ENCODE measurements around the gene AGPAT3. TPM values are rescaled to one million over a fixed set of nuclear protein-coding genes. Genes with fewer than 3 reads are reported as not detected.

AGPAT3 gene
- total and polyA plus RNA-seq, 5 donors from 2014 or later, result 13.3 to 67.8 (median 18.1) TPM

GRCh38 chr21:43849532-43850299 is 15.3 kb upstream of the AGPAT3 start:
- Histone ChIP-seq H3K4me1 (ENCODE audit: control insufficient read depth, insufficient read depth, low read length, poor library complexity, severe bottlenecking) (no peaks in the 10 kb centered on the region), H3K27ac (ENCODE audit: insufficient read depth, low read length, poor library complexity, severe bottlenecking) (no peak overlapping the region), H3K4me3 (ENCODE audit: low read depth, low read length) (no peak overlapping the region), H3K36me3 (ENCODE audit: control insufficient read depth, insufficient read depth, low read length) (no peaks in the 10 kb centered on the region), H3K9me3 (ENCODE audit: control insufficient read depth in 2 of 2, low read length in 2 of 2) (no peaks in the 10 kb centered on the region), H3K27me3 (ENCODE audit: control insufficient read depth, insufficient read depth, low read length) (no peaks in the 10 kb centered on the region)
- H3K9me3 Mint-ChIP-seq, result peaks cover 0 to 2% (median 0%) of the 10 kb centered on the region in 7 donors
- ATAC-seq (ENCODE audit: low read depth in 2 of 2) (no peak), DNase-seq (no peak)
- H3K27me3 Mint-ChIP-seq, result no peaks in the 10 kb centered on the region
- H3K36me3 Mint-ChIP-seq, result no peaks in the 10 kb centered on the region
- peak overlapping the region in 1 of 4 donors; percentile 38 for H3K4me3 Mint-ChIP-seq
- peaks cover 0 to 5% (median under 1%) of the 10 kb centered on the region in 4 donors for H3K4me1 Mint-ChIP-seq
- no peak overlapping the region for H3K27ac Mint-ChIP-seq

- Mint-ChIP-seq H3K4me1 (peaks cover 0 to 14% (median 4%) of the 10 kb centered on the region in 4 donors), H3K27ac (no peak overlapping the region), H3K4me3 (no peak overlapping the region), H3K36me3 (no peaks in the 10 kb centered on the region), H3K27me3 (peaks cover 2% of the 10 kb centered on the region), H3K9me3 (peaks cover 0 to 2% (median 0%) of the 10 kb centered on the region in 7 donors)
- DNase-seq, result no peak
- H3K4me1 ChIP-seq (ENCODE audit: control insufficient read depth, insufficient read depth, low read length, poor library complexity, severe bottlenecking), result no peaks in the 10 kb centered on the region
- no peaks in the 10 kb centered on the region for H3K27me3 ChIP-seq (ENCODE audit: control insufficient read depth, insufficient read depth, low read length)
- no peak overlapping the region for H3K27ac ChIP-seq (ENCODE audit: insufficient read depth, low read length, poor library complexity, severe bottlenecking)
- no peak for ATAC-seq (ENCODE audit: low read depth in 2 of 2)
- H3K9me3 ChIP-seq (ENCODE audit: control insufficient read depth in 2 of 2, low read length in 2 of 2), result no peaks in the 10 kb centered on the region
- H3K4me3 ChIP-seq (ENCODE audit: low read depth, low read length), result no peak overlapping the region
- H3K36me3 ChIP-seq (ENCODE audit: control insufficient read depth, insufficient read depth, low read length), result no peaks in the 10 kb centered on the region
These were observed 14.2 kb upstream of the AGPAT3 start for GRCh38 chr21:43850728-43851295.

GRCh38 chr21:43851593-43851992 is 13.4 kb upstream of the AGPAT3 start:
- H3K27ac ChIP-seq (ENCODE audit: insufficient read depth, low read length, poor library complexity, severe bottlenecking), result no peak overlapping the region
- Mint-ChIP-seq H3K36me3 (no peaks in the 10 kb centered on the region), H3K27ac (no peak overlapping the region), H3K9me3 (peaks cover 0 to 2% (median 0%) of the 10 kb centered on the region in 7 donors), H3K4me3 (no peak overlapping the region), H3K27me3 (peaks cover 5% of the 10 kb centered on the region), H3K4me1 (peaks cover 0 to 18% (median 4%) of the 10 kb centered on the region in 4 donors)
- ATAC-seq (ENCODE audit: low read depth in 2 of 2) (no peak), DNase-seq (no peak)
- no peaks in the 10 kb centered on the region for H3K27me3 ChIP-seq (ENCODE audit: control insufficient read depth, insufficient read depth, low read length)
- H3K36me3 ChIP-seq (ENCODE audit: control insufficient read depth, insufficient read depth, low read length), result no peaks in the 10 kb centered on the region
- H3K4me1 ChIP-seq (ENCODE audit: control insufficient read depth, insufficient read depth, low read length, poor library complexity, severe bottlenecking), result no peaks in the 10 kb centered on the region
- H3K4me3 ChIP-seq (ENCODE audit: low read depth, low read length), result no peak overlapping the region
- no peaks in the 10 kb centered on the region for H3K9me3 ChIP-seq (ENCODE audit: control insufficient read depth in 2 of 2, low read length in 2 of 2)

DNA sequence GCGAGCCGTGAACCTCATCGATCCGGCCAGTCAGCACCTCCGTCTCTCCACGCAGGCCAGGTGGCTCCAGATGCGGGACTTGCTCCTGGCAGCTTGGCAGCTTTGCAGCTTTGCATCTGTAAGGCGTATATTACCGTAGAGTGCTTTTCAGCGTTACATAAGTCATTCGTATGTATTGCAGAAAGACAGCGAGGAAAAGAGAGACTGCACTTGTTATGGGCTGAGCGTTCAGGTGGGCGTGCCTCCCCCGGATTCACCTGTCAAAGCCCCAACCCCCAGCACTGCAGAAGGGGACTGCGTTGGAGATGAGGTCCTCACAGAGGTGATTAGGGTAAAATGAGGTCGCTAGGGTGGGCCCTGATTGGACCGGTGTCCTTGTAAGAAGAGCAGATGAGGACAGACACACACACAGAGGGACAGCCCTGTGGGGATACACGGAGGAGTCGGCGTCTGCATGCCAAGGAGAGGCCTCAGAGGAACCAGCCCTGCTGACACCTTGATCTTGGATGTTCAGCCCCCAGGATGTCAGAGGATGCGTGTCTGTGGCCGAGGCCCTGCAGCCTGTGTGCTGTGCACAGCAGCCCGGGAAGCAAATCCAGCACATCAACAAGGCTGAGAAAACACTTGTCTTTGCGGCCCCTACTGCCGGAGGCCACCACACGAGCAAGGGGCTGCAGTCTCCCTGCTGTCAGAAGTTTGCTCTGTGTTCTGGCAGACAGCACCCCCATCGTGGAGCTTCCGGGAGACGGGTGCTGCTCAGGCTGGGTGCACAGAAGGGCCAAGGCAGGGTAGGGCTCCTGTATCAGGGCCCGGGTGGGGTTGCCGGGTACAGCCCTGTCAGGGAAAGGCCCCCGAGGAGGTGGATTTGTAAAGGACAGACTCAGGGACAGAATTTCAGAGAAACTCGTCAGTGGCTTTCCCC is 10.9 kb upstream of the AGPAT3 start:
- Histone ChIP-seq H3K4me3 (ENCODE audit: low read depth, low read length) (no peak overlapping the region), H3K36me3 (ENCODE audit: control insufficient read depth, insufficient read depth, low read length) (no peaks in the 10 kb centered on the region), H3K4me1 (ENCODE audit: control insufficient read depth, insufficient read depth, low read length, poor library complexity, severe bottlenecking) (no peaks in the 10 kb centered on the region), H3K9me3 (ENCODE audit: control insufficient read depth in 2 of 2, low read length in 2 of 2) (no peaks in the 10 kb centered on the region), H3K27me3 (ENCODE audit: control insufficient read depth, insufficient read depth, low read length) (no peaks in the 10 kb centered on the region), H3K27ac (ENCODE audit: insufficient read depth, low read length, poor library complexity, severe bottlenecking) (no peak overlapping the region)
- ATAC-seq (ENCODE audit: low read depth in 2 of 2) (no peak), DNase-seq (peak in 1 of 3 donors; percentile 20)
- no peaks in the 10 kb centered on the region for H3K36me3 Mint-ChIP-seq
- peaks cover 0 to 18% (median 4%) of the 10 kb centered on the region in 4 donors for H3K4me1 Mint-ChIP-seq
- peaks cover 0 to 2% (median 0%) of the 10 kb centered on the region in 7 donors for H3K9me3 Mint-ChIP-seq
- H3K4me3 Mint-ChIP-seq, result no peak overlapping the region
- no peak overlapping the region for H3K27ac Mint-ChIP-seq
- H3K27me3 Mint-ChIP-seq, result peaks cover 5% of the 10 kb centered on the region

DNA sequence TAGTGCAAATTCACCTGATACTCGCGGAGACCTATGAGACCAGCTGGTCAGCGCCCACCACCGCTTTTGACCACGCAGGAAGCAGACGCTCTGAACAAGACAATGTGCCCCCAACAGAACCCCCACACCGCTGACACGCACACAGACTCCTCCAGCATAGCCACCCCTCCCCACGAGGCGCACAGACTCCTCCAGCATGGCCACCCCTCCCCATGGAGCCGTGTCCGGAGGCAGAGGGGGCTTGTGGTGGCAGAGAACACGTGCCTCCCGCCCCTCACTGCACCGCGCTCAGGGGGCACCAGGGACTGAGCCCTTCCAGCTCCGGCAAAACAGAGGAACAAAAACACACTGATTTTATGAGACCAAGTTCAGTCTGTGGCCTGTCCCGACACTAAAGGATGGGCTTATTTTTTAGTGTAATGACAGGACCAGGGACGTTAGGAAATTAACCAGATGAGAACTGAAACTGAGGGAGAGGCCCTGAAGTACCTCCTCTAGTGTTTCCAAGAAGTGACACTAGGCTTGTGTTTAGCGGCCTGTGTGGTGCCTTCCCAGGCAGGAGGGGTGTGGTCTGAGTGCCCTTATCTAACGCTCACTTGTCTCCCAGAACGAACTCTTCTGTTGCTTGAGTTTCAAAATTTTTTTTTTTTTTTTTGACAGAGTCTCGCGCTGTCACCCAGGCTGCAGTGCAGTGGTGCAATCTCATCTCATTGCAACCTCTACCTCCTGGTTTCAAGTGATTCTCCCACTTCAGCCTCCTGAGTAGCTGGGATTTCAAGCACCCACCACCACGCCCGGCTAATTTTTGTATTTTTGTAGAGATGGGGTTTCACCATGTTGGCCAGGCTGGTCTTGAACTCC is 10.0 kb upstream of the AGPAT3 start:
- no peaks in the 10 kb centered on the region for H3K36me3 ChIP-seq (ENCODE audit: control insufficient read depth, insufficient read depth, low read length)
- Mint-ChIP-seq H3K27ac (no peak overlapping the region), H3K4me3 (no peak overlapping the region), H3K36me3 (no peaks in the 10 kb centered on the region), H3K9me3 (peaks cover 0 to 2% (median 0%) of the 10 kb centered on the region in 7 donors), H3K4me1 (peaks cover 0 to 13% (median 4%) of the 10 kb centered on the region in 4 donors), H3K27me3 (peaks cover 5% of the 10 kb centered on the region)
- peak in 1 of 3 donors; percentile 95 for DNase-seq
- no peak overlapping the region for H3K27ac ChIP-seq (ENCODE audit: insufficient read depth, low read length, poor library complexity, severe bottlenecking)
- no peak overlapping the region for H3K4me3 ChIP-seq (ENCODE audit: low read depth, low read length)
- no peaks in the 10 kb centered on the region for H3K9me3 ChIP-seq (ENCODE audit: control insufficient read depth in 2 of 2, low read length in 2 of 2)
- no peaks in the 10 kb centered on the region for H3K4me1 ChIP-seq (ENCODE audit: control insufficient read depth, insufficient read depth, low read length, poor library complexity, severe bottlenecking)
- ATAC-seq (ENCODE audit: low read depth in 2 of 2), result peak; percentile 52 to 62
- H3K27me3 ChIP-seq (ENCODE audit: control insufficient read depth, insufficient read depth, low read length), result no peaks in the 10 kb centered on the region

DNA sequence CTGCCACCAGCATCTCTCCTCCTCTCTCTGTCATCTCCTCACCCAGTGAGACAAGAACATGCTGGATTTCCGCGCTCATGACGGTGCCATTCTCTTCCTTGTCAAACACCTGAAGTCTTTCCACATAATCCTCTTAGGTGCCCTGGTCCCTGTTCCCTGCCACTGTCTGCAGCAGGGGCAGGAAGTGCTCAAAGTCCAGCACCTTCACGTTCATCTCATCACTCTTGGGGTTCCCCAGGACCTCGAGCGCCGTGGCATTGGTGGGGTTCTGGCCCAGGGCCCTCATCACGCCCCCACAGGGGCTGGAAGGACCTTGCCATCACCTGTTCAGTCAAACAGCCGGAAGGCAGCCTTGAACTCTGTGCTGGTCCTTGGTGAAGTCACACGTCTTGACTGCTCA is 9.1 kb upstream of the AGPAT3 start:
- no peaks in the 10 kb centered on the region for H3K36me3 ChIP-seq (ENCODE audit: control insufficient read depth, insufficient read depth, low read length)
- Mint-ChIP-seq H3K27ac (peak overlapping the region in 1 of 3 donors; percentile 77), H3K4me1 (peaks cover 0 to 13% (median 4%) of the 10 kb centered on the region in 4 donors), H3K4me3 (no peak overlapping the region), H3K9me3 (no peaks in the 10 kb centered on the region), H3K27me3 (peaks cover 5% of the 10 kb centered on the region), H3K36me3 (no peaks in the 10 kb centered on the region)
- no peaks in the 10 kb centered on the region for H3K27me3 ChIP-seq (ENCODE audit: control insufficient read depth, insufficient read depth, low read length)
- H3K4me1 ChIP-seq (ENCODE audit: control insufficient read depth, insufficient read depth, low read length, poor library complexity, severe bottlenecking), result no peaks in the 10 kb centered on the region
- no peak overlapping the region for H3K4me3 ChIP-seq (ENCODE audit: low read depth, low read length)
- ATAC-seq (ENCODE audit: low read depth in 2 of 2) (no peak), DNase-seq (peak in 1 of 3 donors; percentile 16)
- H3K9me3 ChIP-seq (ENCODE audit: control insufficient read depth in 2 of 2, low read length in 2 of 2), result no peaks in the 10 kb centered on the region
- no peak overlapping the region for H3K27ac ChIP-seq (ENCODE audit: insufficient read depth, low read length, poor library complexity, severe bottlenecking)
